Fibroblast of villous mesenchyme (primary cell): Measurements from ENCODE around the gene HTT. TPM values are rescaled to one million over a fixed set of nuclear protein-coding genes. Genes with fewer than 3 reads are reported as not detected.
A peak's percentile ranks its signal among the peaks of the same experiment; 100 is the strongest.

ENCODE experiments used
- DNase-seq: peaks from one replicate; pipeline ENCODE4 v3.0.0-alpha.2; 2010; ENCODE audit warnings: low read depth
- H3K4me3 ChIP-seq: 2 replicates; pipeline ENCODE4 v1.5.1; 2011; ENCODE audit warnings: low read depth, mild to moderate bottlenecking, low read length
- CTCF ChIP-seq: IDR thresholded peaks from 2 replicates; pipeline ENCODE4 v1.5.1; 2012; ENCODE audit warnings: low read depth, mild to moderate bottlenecking, low read length; ENCODE audit not compliant: insufficient read depth
- total RNA-seq: library from RNA; depleted of rRNA; stranded (reverse); fragments of >200 nt; gene quantifications from 2 replicates; pipeline ENCODE4 v1.2.3, GENCODE V29; 2012

The HTT gene
- total RNA-seq, 1 donor, result 65.2 TPM

- DNase-seq, result no peak
- TF ChIP-seq CTCF, result no peak
- H3K4me3 ChIP-seq, result no peak overlapping the region
Measured at GRCh38 chr4:3071811-3072210, 2.7 kb upstream of the HTT start.

GRCh38 chr4:3073158-3074077 is 1.1 kb upstream of the HTT start:
- peak; percentile 11 for TF ChIP-seq CTCF
- DNase-seq, result no peak
- peak overlapping the region; percentile 69 for H3K4me3 ChIP-seq

- DNase-seq, result peak; percentile 75
- H3K4me3 ChIP-seq, result peak overlapping the region; percentile 84
- TF ChIP-seq CTCF, result no peak
Measured at GRCh38 chr4:3074846-3075651, 568 bp downstream of the HTT start.

GRCh38 chr4:3075652-3075981 is 1.1 kb downstream of the HTT start:
- TF ChIP-seq CTCF, result no peak
- peak overlapping the region; percentile 84 for H3K4me3 ChIP-seq
- no peak for DNase-seq

- H3K4me3 ChIP-seq, result no peak overlapping the region
- no peak for TF ChIP-seq CTCF
- no peak for DNase-seq
Measured at GRCh38 chr4:3077796-3078195, 3.3 kb downstream of the HTT start.

- DNase-seq, result no peak
- no peak for TF ChIP-seq CTCF
- H3K4me3 ChIP-seq, result no peak overlapping the region
Measured at GRCh38 chr4:3079694-3080123, 5.2 kb downstream of the HTT start.
